NOMO-1 treated with DMSO at 0.1 percent for 48 hours (cell line): ENCODE measurements around the gene NAV2.

Source experiments
- DNase-seq: peaks from one replicate; lab custom pipeline; 2025; ENCODE audit not compliant: unreplicated experiment; lab: John Stamatoyannopoulos, UW

Gene NAV2

DNA sequence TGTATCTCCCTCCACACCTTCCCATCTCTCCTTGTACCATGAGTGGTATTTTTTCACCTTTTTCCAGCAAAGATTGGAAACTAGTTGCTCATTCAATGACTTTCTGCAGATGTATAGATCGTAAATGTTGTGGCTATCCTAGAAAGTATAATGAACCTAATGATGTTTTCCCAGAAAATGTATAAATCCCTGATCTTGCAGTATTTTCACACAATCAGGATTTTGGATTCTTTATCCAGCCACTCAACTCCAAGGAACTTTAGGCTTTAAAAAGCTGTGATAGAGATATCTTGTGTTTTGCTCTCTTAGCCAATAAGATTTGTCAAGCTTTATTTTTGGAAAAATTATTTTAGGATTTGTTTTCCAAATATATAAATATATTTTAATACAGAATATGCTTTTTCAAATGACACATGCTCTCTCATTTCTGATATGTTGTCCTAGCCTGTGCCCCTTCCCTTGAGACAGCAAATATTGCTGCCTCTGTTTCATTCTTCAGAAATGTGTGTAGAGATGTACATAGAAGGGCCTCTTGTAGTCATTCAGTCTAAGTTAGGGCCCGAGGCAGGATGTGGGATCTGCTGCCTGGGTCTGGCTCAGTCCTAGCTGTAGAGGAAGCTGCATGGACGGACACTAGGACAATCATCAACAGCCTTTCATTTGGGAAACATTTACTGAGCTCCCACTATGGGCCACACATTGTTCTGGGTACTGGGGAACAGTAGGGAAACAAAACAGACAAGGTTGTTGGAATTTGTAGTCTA lies 62.4 kb downstream of the NAV2 start:
- no peak for DNase-seq

DNA sequence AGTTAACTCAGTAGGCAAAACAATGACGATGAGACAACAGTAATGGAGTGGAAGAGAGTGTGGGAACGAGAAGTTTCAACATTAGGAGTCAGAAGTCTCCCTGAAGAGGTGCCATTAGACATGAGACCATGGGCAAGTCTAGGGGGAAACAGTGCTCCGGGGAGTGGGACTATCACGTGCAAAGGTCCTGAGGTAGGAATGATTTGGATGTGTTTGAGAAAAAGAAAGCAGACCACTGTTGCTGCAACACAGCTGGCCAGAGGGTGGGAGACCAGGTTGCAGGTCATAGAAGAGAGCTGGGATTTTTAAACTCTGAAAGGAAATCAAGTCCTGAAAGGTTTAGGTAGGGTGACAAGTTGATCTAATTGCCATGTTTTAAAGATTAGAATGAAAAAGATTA lies 63.0 kb downstream of the NAV2 start:
- no peak for DNase-seq

DNA sequence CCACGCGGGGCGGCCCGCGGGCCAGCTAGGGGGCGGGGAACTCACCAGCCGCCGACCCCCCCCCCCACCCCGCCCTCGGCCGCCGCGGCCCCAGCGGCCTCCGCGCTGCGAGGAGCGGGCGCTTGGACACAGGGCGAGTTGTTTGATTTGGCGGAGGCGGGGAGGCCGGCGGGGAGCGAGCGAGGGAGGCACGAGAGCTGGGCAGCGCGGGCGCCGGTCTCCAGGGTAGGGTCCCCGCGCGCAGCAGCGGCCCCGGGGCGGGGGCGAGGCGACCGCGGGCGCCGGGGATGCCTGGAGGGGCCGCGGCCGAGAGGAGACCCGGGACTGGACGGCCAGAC lies 64.4 kb downstream of the NAV2 start:
- DNase-seq, result no peak

DNA sequence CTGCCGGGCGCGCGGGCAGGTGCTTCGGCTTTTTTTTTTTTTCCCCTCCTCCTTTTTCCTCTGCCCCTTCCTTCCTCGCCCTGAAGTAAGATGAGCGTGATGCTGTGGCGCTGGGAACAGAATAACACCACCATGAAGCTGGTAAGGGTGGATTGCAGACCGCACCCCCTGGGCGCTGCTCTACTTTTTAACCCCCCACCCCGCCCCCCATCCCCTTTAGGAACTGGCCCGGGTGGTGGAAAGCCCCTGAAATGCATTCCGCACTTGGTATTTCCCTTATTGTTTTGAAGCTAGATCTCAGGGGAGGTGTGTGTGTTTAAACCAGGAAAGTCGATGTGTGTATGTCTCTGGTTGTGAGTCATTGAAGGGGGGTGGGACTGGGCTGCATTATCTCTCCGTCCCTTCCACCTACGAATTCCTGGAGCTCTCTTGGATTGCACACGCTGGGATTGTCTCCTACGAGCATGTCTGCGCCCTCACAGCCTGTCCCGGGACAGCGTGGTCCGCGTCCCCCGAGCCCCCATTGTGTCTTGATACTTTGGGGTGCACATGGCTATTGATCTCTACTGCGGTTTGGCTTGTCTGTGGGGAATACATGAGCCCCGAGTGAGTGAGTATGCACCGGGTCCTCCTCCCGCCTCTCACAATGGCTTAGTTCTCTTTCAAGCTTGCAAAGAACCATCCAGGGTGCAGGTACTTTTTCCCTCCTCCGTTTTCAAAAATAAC lies 64.9 kb downstream of the NAV2 start:
- no peak for DNase-seq

DNA sequence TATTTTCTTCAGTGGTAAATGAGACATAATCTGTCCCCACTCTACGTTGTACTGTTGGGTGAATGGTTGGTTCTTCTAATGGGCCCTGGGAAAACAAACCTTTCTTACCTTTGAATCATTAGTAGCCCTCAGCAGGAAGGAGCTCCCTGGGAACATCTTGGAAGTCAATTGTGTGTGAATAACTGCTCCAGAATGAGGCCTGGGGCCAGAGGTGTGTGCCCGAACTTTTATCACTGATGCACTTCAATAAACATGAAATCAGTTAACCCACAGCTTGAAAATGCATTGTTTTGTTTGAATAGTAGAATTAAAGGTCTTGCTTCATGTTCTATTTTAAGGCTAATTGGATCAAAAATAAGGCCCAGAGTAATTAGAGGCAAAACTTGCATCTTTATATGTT lies 67.1 kb downstream of the NAV2 start:
- DNase-seq, result no peak

DNA sequence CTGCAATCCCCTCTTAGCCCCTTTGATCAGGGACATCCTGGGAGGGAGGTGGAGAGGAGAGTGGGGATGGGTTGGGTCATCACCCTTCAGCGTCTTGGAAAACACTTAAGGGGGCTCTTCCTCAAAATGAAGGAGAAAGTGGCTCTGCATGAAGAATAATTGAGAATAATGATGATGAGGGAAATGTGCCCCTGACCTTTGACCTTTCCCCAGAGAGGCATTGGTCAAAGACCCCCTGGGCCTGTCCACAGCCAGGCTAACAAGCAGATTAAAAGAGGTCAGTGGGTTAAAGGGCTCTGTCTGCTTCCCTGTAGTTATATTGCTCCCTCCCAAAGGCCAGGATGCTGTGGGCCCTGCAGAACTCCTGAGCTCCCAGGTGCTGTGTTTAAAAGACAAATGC lies 68.7 kb downstream of the NAV2 start:
- DNase-seq, result no peak

DNA sequence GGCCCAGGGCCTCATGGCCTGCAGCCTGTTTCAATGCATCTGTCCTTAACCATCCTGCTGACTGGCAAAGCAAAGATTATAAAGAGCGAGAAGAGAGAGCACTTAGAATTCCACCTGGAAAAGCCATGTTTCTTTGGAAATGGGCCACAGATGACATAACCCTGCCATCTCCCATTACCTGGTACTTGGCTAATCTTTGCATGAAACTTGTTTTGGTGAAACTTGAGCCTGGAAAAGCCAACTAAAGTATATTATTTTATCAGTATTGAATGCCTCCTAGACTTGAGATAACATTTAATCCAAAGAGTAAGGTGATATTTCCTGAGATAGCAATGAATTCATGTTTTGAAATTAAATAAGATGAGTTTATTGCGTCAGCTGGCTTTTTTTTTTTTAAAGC lies 72.6 kb downstream of the NAV2 start:
- DNase-seq, result no peak

DNA sequence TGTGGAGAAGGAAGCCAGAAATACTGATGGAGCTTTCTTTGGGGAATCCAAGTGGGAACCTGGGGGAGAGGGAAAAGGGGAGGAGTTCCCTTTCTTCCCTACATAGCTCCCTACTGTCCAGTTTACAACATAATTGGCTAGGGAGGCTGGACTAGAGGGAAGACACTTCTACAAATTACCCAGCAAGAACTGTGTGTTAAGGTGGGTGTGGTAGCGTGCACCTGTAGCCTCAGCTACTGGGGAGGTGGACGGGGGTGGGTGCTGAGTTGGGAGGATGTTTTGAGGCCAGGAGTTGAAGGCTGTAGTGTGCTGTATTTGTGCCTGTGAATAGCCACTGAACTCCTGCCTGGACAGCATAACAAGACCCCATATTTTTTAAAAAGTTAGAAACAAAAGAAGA lies 74.0 kb downstream of the NAV2 start:
- no peak for DNase-seq

DNA sequence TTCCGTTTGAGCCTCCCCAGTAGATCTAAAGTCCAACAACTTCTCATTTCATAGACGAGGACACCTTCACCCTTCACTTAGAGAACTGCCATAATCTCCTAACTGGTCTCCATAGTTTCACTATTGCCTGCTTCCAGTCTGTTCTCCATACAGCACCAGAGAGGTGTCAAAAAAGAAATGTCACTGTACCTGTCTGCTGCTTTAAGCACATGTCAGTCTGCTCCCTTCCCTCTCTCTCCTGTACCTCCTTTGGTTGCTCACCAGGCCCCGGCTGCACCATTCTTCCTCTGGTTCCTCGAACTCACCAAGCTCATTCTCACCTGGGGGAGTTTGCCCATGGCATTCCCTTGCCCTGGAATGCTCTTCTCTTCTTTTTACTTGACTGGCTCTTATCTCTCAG lies 75.8 kb downstream of the NAV2 start:
- DNase-seq, result no peak

DNA sequence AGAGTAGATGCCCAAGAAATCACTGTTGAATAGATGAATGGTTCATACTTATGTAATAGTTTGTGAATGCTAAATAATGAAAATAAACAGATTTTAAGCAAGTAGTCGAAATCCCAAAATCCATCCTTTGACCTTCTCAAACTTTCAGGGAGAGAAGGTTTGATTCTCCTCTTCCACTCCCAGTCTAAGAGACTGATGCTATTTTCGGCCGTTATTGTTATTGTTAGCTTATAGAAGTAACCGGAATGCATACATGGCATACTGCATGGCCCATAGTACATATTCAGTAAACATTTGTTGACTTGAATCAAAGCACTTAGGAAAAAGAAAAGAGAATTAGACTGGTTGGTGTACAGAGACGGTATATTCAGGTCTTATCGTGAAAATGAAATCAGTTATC lies 76.6 kb downstream of the NAV2 start:
- no peak for DNase-seq

DNA sequence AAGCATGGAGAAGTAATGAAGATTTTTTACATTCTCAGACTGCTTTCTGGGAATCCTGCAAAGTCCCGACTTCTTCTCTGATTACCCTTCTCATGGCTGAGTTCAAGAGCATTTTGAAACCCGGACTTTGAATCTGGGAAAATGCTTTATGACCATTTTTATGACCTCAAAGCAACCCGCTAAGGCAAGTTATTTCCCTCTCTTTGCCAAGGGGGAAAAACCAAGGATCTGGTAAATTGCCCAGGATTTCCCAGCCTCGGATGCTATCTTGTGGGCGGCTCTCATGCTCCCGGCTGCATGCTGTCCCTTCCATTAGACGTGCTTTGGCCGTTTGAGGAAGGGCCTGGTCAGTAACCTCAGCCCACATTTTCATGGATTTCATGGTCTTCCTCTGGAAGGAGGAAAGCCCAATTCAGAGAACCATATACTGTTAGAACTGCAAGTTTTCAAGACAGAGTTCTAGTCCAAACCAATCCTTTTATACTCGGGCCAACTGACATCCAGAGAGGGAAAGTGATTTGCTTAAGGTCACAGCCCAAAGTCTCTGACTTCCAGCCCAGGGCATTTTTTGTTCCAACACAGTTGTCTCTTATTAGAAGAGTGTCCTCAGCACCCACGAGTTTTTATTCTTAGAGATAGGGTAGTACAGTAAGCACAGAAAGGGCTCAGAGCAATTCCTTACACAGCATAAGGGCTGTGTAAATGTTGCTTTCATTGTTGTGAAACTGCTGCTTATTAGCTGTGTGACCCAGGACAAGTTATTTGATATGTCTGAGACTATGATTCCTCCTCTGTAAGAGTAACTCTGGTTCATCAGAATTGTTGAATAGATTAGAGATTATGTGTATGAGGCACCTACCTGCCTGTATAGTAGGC lies 77.4 kb downstream of the NAV2 start:
- no peak for DNase-seq

DNA sequence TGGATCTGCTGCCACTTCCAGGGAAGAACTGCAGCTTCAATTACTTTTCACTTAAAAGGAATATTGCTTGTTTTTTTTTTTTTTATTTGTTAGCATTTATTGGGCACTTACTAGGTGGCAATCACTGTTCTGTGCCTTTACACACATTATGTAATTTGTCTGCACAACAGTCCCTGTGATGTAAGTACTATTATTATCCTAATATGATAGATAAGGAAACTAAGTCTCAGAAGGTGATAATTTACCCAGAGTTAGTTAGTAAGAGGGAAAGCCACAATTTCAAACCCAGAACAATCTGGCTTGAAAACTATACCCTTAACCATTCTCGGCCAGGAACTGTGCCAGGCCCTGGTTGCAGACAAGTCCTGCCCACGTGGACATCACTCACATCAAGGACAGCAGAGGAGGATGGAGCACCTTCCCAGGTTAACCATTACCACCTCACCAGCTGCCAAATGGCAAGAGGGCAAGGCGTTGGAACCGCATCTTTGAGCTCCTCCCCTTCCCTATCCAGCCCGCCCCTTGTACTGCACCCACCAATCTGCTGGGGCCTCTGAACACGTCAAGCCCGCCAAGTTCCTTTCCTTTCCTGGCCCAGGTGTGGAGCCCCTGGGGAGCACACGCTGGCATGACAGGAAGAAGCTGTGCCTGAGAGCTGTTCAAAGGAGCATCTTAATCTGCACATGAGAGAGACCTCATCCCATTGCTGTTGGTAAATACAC lies 78.4 kb downstream of the NAV2 start:
- no peak for DNase-seq

DNA sequence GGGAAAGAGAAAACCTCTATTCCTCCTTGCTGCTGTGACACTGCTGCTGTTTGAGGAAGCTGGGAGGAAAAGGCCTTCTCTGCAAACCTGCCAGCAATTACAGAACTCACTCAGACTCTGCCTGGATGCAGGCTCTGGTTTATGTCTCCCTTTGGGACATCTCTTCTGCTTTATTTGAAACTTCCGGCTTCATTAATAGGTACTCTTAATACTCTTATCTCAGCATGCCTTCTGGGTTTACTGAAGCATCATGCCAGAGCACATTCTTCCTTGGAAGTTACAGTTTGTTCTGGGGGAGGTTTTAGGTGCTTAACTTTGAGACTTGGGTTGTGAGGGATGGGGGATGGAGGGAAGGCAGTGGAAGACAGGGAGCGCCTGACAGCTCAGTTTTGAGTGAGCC lies 79.9 kb downstream of the NAV2 start:
- no peak for DNase-seq

DNA sequence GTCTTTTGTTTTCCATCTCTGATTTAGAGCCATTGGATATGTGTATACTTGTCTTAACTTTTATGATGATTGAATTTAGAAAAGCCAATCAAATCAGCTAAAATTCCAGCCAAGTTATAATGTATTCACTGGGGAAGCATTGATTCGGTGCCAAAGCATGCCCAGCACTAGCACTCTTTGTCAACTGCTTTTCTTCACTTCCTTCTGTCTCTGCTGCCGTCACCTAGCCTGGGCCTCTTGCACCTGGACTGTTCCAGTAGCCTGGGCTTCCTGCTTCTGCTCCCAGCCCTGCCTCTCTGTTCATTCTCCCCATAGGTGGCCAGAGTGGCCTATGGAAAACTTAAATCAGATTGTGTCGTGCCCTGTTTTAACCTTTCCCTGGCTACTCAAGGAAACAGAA lies 80.7 kb downstream of the NAV2 start:
- no peak for DNase-seq

DNA sequence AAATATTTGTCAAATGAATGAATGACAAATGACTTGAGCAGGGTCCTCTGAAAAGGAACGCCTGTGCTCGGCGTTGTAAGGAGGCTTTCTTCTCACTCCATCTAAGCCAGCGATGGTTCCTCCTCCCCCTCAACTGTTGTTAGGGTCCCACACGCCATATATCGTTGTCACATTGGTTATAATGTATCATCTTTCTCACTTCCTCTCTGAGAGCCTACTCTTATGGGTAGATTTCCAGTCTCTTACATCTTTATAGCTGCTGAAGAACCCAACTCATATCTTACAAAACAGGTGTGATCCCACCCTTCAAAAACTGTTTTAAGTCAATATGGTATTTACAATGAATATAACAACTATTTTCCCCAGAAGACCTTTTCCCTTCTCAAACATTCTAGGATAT lies 81.5 kb downstream of the NAV2 start:
- DNase-seq, result no peak

DNA sequence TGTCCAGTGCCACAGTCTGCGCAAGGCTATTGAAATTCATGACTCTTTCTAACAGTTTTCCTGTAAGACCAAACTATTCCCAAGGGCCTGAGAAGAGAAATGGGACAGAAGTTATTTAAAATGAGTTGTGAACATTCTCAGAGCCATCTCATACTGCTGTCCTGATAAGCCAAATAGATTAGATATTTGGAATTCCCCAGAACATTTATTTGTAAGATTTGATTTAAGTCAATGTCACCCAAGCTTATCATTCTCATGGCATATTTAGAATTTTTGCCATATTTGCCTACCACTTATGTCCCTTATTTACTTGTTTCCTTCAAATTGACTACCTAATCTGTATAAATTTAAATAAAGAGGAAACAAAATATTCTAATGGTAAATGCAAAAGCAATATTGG lies 82.4 kb downstream of the NAV2 start:
- no peak for DNase-seq

DNA sequence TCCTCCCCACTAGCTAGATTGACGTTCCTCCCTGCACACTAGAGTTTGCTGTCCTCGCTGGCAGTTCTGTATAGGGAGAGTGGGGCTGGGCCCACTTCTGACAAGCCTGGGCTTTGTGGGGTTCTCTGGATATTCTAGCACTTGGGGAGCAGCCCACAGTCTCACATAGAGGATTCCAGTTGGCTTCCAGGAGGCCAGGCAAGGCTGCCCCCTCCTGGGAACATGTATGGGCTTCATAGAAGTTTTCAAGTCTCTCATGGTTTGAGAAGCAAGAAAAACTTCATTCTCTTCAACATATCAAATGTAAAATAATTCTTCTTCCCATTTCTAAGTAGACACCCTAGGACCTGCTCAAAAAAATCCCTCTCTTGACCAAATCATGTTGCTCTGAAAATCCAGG lies 87.5 kb downstream of the NAV2 start:
- DNase-seq, result no peak

DNA sequence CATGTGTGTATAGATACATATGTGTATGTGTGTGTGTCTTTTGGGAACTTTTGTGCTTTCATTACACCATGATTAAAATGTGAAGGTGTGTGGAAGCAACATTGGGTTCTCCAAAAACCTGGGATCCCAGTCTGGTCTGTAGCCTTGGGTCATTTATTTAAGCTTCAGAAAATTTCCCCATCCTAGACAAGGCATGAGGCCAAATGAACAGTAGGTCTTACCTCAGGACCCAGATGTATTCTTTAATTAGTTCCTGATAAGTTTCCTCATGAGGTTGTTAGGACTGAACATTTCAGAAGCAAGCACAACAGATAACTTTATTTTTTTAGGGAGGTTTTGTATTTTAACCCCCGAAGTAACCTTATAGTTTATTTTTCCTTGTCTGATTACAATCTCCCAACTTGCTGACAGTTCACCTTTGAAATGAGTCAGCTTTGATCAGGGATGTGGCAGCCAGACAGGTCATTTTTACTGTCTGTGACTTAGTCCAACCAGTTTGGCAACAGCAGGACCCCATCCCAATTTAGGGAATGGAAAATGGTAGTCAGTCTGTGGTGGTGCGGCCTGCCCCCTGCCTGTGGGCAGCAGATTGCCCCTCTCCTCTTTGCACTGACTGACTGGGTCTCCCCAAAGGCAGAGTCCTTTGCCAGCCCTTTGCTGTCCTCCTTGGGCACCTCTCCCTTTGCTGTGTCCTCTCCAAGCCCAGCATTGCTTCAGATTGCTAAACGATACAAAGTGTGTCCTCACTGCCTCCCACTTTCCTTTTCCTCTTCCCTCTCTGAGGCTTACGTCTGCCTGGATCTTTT lies 88.3 kb downstream of the NAV2 start:
- DNase-seq, result no peak

DNA sequence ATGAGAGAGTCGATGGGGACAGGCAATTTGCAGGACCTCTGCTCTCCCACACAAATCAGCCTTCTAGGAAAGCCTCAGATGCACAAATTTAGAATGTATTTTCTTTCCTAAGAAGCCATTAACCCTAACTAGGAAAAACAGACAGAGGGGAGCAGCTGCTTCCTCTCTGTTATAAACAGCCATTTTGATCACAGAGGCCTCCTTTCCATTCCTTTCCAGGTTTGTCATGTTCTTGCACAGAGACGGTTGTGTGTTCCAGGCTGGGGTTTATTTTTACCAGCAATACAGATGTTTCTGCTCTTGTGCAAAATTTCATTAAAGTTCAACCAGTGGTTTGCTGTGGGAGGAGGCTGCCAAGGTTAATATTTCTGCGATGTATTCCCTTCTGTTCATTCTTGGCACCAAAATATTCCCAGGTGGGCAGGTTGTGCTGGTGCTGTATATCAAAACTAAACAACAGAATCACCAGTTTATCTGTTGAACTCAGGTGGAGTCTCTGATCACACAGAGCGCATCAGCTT lies 90.2 kb downstream of the NAV2 start:
- no peak for DNase-seq

DNA sequence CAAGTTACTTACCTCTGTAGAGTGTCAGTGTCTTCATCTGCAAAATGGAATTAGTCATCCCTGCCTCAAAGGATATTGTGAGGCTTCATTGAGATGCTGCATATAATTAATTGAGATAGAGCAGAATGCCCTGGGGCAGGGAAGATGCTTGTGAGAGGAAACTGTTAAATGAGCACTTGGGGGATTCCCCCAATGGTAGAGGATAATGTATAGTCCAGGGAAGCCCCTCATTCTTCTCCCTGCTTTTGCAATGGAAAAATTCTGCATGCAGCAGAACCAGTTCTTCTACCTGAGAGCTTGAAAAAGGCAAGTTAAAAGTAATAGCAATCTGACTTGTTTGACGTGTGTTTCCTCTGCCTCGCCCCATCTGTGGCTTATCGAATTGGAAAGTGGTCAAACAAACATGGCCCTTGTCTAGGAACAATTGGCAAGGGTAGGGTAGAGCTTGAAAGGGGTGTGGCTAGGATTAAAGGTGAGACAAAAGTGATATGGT lies 90.9 kb downstream of the NAV2 start:
- no peak for DNase-seq
